ENCODE results near the gene ANKRD28.

ANKRD28 gene

GRCh38 chr3:15676259-15676658, 121.5 kb downstream of the ANKRD28 start:
- DNase-seq (ENCODE audit: low read depth) = no peak

GRCh38 chr3:15673536-15673935, 124.2 kb downstream of the ANKRD28 start:
- TF ChIP-seq CTCF (conservative IDR thresholded peaks at IDR 0.05; ENCODE audit: low read depth, low read length) = no peak
- no peak overlapping the region for H3K4me3 ChIP-seq (ENCODE audit: low read depth, low read length)
- no peak for DNase-seq (ENCODE audit: low read depth)

More at GRCh38 chr3:15676259-15676658, 121.5 kb downstream of the ANKRD28 start:
- H3K4me3 ChIP-seq (ENCODE audit: low read depth, low read length) = no peak overlapping the region
- no peak for TF ChIP-seq CTCF (conservative IDR thresholded peaks at IDR 0.05; ENCODE audit: low read depth, low read length)

GRCh38 chr3:15667484-15667883, 130.3 kb downstream of the ANKRD28 start:
- DNase-seq (ENCODE audit: low read depth) = no peak
- TF ChIP-seq CTCF (conservative IDR thresholded peaks at IDR 0.05; ENCODE audit: low read depth, low read length) = no peak
- H3K4me3 ChIP-seq (ENCODE audit: low read depth, low read length) = no peak overlapping the region

- DNase-seq (ENCODE audit: low read depth) = no peak
- no peak overlapping the region for H3K4me3 ChIP-seq (ENCODE audit: low read depth, low read length)
- TF ChIP-seq CTCF (conservative IDR thresholded peaks at IDR 0.05; ENCODE audit: low read depth, low read length) = no peak
Observed at GRCh38 chr3:15666277-15666676, 131.5 kb downstream of the ANKRD28 start.

- TF ChIP-seq CTCF (conservative IDR thresholded peaks at IDR 0.05; ENCODE audit: low read depth, low read length) = no peak
- peak; percentile 55 for DNase-seq (ENCODE audit: low read depth)
- H3K4me3 ChIP-seq (ENCODE audit: low read depth, low read length) = no peak overlapping the region
Observed at GRCh38 chr3:15665510-15666150, 132.1 kb downstream of the ANKRD28 start.

- no peak overlapping the region for H3K4me3 ChIP-seq (ENCODE audit: low read depth, low read length)
- DNase-seq (ENCODE audit: low read depth) = no peak
- TF ChIP-seq CTCF (conservative IDR thresholded peaks at IDR 0.05; ENCODE audit: low read depth, low read length) = no peak
Observed at GRCh38 chr3:15664144-15664543, 133.6 kb downstream of the ANKRD28 start.
